Measurements from ENCODE around the gene SETD7.

DNA sequence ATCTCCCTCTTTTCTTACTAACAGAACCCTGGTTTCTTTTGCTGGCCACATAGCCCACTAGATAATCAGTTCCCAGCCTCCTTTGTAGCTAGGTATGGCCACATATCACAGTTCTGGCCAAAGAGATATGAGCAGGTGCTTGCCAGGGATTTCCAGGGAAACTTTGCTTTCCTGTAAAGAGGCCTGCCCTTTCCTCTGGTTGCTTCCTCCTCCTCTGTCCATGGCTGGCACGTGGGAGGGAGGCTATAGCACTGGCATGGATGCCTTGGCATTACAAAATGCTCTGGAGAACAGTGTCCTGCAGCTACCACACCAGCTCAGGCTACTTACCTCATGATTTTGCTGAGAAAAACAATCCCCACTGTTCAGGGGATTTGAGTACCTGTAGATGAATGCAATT is 74.6 kb downstream of the SETD7 start:
- TF ChIP-seq GATA2 (IDR thresholded peaks at IDR 0.05; ENCODE audit: low read depth, low read length), result no peak
- TF ChIP-seq GATA3 (IDR thresholded peaks at IDR 0.05; ENCODE audit: low read depth, low read length), result no peak
